OCI-LY3 (cell line): ENCODE data around the gene ADAMTS1.

ENCODE experiments used
- H2AFZ ChIP-seq: fragments of 200-600, 300-600 bp; shearing (Covaris generic); 2 replicates; pipeline ENCODE4 v1.6.0; 2014; ENCODE audit warnings: antibody characterized with exemption, low read depth, low read length
- H3K27ac ChIP-seq: fragments of 200-600, 300-600 bp; sonication (generic); 2 replicates; pipeline ENCODE4 v1.5.1; 2014; ENCODE audit warnings: mild to moderate bottlenecking, low read length, moderate library complexity, mixed read lengths
- H3K27me3 ChIP-seq: fragments of 200-600, 300-600 bp; sonication (generic); 2 replicates; pipeline ENCODE4 v1.6.1; 2014; ENCODE audit warnings: low read depth, low read length, mixed read lengths
- H3K36me3 ChIP-seq: fragments of 200-600, 300-600 bp; sonication (generic); replicated peaks from 2 replicates; pipeline ENCODE3; 2014; ENCODE audit warnings: low read depth, low read length, mixed read lengths
- H3K4me1 ChIP-seq: fragments of 300-600, 200-600 bp; sonication (generic); 2 replicates; pipeline ENCODE4 v1.6.1; 2014; ENCODE audit warnings: low read length, mixed read lengths
- H3K4me2 ChIP-seq: fragments of 200-600, 300-600 bp; sonication (generic); 2 replicates; pipeline ENCODE4 v1.6.1; 2014; ENCODE audit warnings: low read length, mixed read lengths
- H3K4me3 ChIP-seq: fragments of 300-600, 200-600 bp; sonication (generic); 2 replicates; pipeline ENCODE4 v1.5.1; 2014; ENCODE audit warnings: antibody characterized with exemption, mild to moderate bottlenecking, low read length, moderate library complexity
- H3K79me2 ChIP-seq: fragments of 300-600, 200-600 bp; shearing (Covaris generic); 2 replicates; pipeline ENCODE4 v1.6.1; 2014; ENCODE audit warnings: mild to moderate bottlenecking, low read length, mixed read lengths
- H3K9ac ChIP-seq: fragments of 300-600, 200-600 bp; shearing (Covaris generic); 2 replicates; pipeline ENCODE4 v1.6.0; 2014; ENCODE audit warnings: mild to moderate bottlenecking, low read length, moderate library complexity
- H3K9me3 ChIP-seq: fragments of 200-600, 300-600 bp; shearing (Covaris generic); 2 replicates; pipeline ENCODE4 v1.6.1; 2014; ENCODE audit warnings: low read length, mixed read lengths; ENCODE audit not compliant: insufficient read depth
- H4K20me1 ChIP-seq: fragments of 200-600, 300-600 bp; sonication (generic); 2 replicates; pipeline ENCODE4 v1.6.1; 2016; ENCODE audit warnings: low read length, mixed read lengths; ENCODE audit not compliant: insufficient read depth
- EZH2phosphoT487 ChIP-seq: fragments of 200-600 bp; shearing (Covaris generic); IDR thresholded peaks from 2 replicates; pipeline ENCODE4 v1.6.1; 2018; ENCODE audit warnings: antibody characterized with exemption, mixed run types, low read depth
- TF ChIP-seq, protein P1 (sequence below): fragments of 200-600, 300-600 bp; sonication (generic); IDR thresholded peaks from 2 replicates; pipeline ENCODE4 v1.5.1; 2014; ENCODE audit warnings: antibody characterized with exemption, low read length, low read depth

Gene ADAMTS1

DNA sequence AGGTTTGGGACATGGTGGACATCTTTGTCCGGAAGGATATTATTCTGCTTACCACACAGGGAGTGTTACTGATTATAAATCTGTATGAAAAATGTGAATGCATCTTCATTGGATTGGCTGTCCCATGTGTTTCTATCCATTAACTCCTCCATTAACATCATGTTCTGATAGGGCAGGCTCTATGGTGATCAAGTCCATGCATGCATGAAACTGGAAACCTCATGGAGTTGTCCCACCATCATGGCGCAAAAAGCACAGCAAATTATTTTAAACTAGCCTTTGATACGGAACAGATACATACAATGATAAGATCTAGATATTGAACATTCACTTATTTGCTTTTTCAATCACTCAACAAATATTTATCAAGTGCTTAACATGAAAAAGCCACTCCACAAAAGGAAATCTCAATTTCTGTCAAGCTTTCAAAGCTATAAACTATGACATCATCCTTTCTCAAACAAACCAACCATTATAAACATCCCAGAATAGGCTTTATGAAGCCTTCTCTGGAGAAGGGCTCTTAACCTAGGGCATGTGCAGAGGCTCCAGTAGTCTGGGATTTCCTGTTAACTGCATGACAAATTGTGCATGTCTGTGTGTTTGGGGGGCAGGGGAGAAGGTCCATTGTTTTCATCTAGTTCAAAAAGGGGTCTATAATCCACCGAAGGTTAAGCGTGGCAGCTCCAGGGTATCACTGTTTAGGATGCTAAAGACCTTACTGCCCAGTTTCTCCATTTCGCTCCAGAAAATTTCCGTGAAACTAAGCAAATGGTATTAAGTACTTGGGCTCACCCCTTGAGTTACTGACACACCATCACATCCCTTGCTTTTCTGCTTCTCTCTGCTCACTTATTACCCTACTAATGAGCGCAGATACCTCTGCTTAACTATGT lies 46.1 kb downstream of the ADAMTS1 start:
- Histone ChIP-seq H3K9ac (no peak overlapping the region), H3K27ac (no peak overlapping the region)
- TF ChIP-seq EZH2phosphoT487 = no peak
- TF ChIP-seq, protein P1, sequence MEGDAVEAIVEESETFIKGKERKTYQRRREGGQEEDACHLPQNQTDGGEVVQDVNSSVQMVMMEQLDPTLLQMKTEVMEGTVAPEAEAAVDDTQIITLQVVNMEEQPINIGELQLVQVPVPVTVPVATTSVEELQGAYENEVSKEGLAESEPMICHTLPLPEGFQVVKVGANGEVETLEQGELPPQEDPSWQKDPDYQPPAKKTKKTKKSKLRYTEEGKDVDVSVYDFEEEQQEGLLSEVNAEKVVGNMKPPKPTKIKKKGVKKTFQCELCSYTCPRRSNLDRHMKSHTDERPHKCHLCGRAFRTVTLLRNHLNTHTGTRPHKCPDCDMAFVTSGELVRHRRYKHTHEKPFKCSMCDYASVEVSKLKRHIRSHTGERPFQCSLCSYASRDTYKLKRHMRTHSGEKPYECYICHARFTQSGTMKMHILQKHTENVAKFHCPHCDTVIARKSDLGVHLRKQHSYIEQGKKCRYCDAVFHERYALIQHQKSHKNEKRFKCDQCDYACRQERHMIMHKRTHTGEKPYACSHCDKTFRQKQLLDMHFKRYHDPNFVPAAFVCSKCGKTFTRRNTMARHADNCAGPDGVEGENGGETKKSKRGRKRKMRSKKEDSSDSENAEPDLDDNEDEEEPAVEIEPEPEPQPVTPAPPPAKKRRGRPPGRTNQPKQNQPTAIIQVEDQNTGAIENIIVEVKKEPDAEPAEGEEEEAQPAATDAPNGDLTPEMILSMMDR = no peak

DNA sequence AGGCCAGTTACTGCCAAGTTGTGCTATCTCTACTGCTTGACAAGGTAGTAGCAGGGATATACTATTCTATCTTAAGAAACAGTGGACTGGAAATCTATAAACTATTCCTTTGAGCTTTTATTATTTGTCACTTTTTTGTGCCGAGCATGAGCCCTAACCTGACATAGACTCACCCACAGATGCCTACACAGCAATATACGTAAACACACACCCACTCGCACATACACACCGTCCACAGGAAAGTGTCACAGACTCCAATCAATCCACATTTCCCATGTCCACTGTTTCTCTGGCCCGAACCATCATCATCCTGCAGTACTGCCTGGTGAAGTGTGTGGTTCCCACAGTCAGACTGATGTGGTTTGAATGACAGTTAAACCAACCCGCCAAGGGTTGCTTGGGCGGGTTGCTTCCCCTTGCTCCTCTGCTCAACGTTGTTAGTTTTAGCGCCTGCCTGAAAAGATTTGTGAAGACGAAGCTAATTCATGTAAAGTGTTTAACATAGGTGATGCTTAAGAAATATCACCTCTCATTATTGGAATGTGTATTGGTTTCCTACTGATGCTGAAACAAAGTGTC lies 47.2 kb downstream of the ADAMTS1 start:
- H3K9me3 ChIP-seq = no peaks in the 10 kb centered on the region
- H3K4me1 ChIP-seq = no peaks in the 10 kb centered on the region
- no peak overlapping the region for H3K4me3 ChIP-seq
- no peak overlapping the region for H3K9ac ChIP-seq
- no peak overlapping the region for H2AFZ ChIP-seq
- no peak overlapping the region for H3K27ac ChIP-seq
- no peak for TF ChIP-seq EZH2phosphoT487
- TF ChIP-seq, protein P1 = no peak
- no peaks in the 10 kb centered on the region for H3K36me3 ChIP-seq
- H3K4me2 ChIP-seq = no peak overlapping the region
- H3K79me2 ChIP-seq = no peaks in the 10 kb centered on the region
- H4K20me1 ChIP-seq = no peaks in the 10 kb centered on the region
- H3K27me3 ChIP-seq = no peaks in the 10 kb centered on the region

More for the DNA sequence above, 46.1 kb downstream of the ADAMTS1 start:
- Histone ChIP-seq H3K36me3 (no peaks in the 10 kb centered on the region), H3K9me3 (no peaks in the 10 kb centered on the region), H3K4me3 (no peak overlapping the region), H3K4me1 (no peaks in the 10 kb centered on the region), H3K4me2 (no peak overlapping the region), H4K20me1 (no peaks in the 10 kb centered on the region), H3K27me3 (no peaks in the 10 kb centered on the region), H2AFZ (no peak overlapping the region), H3K79me2 (no peaks in the 10 kb centered on the region)

DNA sequence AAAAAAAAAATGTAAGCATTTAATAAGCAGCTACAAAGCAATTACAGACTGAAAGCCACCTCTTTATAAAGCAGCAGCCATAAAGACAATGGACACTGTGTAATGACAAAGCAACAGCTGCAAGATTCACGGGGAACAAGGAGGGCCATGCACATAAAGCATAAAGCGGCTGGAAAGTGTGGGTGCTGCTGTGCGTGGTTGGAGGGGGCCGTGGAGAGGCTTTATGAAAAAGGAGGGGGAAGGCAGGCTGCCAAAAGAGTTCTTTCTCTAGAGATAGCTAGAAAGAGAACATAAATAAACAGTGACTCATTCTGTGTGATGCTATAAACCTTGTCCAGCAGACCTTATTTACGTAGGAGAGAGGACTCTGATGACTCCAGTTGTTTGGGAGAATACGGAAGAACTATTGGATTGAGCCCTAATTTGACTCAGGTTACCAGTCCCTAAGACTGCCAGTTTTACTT lies 49.3 kb downstream of the ADAMTS1 start:
- no peak overlapping the region for H3K4me2 ChIP-seq
- H3K79me2 ChIP-seq = no peaks in the 10 kb centered on the region
- no peaks in the 10 kb centered on the region for H3K36me3 ChIP-seq
- no peak overlapping the region for H3K9ac ChIP-seq
- no peaks in the 10 kb centered on the region for H3K27me3 ChIP-seq
- H3K4me1 ChIP-seq = no peaks in the 10 kb centered on the region
- no peaks in the 10 kb centered on the region for H3K9me3 ChIP-seq
- TF ChIP-seq, protein P1 = no peak
- no peak for TF ChIP-seq EZH2phosphoT487
- no peak overlapping the region for H2AFZ ChIP-seq
- H3K27ac ChIP-seq = no peak overlapping the region
- H3K4me3 ChIP-seq = no peak overlapping the region
- H4K20me1 ChIP-seq = no peaks in the 10 kb centered on the region

DNA sequence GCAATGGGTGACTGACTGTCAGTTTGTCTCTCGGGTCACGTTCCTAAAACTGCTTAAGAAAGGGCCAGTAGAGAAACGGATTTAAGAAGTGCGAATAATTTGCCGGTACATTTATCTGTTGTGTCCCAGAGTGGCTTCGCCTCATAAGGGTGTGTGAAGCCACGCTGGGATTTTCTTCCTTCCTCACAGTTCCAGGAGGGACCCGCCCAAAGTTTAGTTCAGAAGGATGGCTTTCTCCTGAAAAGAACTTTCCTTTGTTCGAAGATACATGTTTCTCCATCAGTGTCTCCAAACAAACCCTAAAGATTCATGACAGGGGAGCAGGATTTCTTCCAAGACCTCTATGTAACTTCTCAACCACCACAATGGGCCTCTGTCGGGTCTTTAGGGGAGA lies 49.8 kb downstream of the ADAMTS1 start:
- no peak overlapping the region for H3K27ac ChIP-seq
- no peaks in the 10 kb centered on the region for H3K36me3 ChIP-seq
- TF ChIP-seq, protein P1 = no peak
- TF ChIP-seq EZH2phosphoT487 = no peak
- H3K4me2 ChIP-seq = no peak overlapping the region
- H3K4me3 ChIP-seq = no peak overlapping the region
- no peaks in the 10 kb centered on the region for H3K9me3 ChIP-seq
- H3K79me2 ChIP-seq = no peaks in the 10 kb centered on the region
- H2AFZ ChIP-seq = no peak overlapping the region
- no peaks in the 10 kb centered on the region for H3K27me3 ChIP-seq
- no peaks in the 10 kb centered on the region for H3K4me1 ChIP-seq
- no peaks in the 10 kb centered on the region for H4K20me1 ChIP-seq
- no peak overlapping the region for H3K9ac ChIP-seq
